Measurements from ENCODE around the gene RPP21.
"Not testable (repeated sequence)": the region's sequence is repeated elsewhere in the genome, so short reads cannot be mapped to it uniquely, and the experiment has no call there.

The RPP21 gene

GRCh38 chr6:30357678-30358540, 13.0 kb downstream of the RPP21 start:
- DNase-seq (ENCODE audit: low read depth), result peak; percentile 18
- peak overlapping the region; percentile 40 for H3K4me3 ChIP-seq (ENCODE audit: low read length)
- peak; percentile 86 for TF ChIP-seq CTCF (conservative IDR thresholded peaks at IDR 0.05; ENCODE audit: low read depth, low read length)

- no peak for TF ChIP-seq CTCF (conservative IDR thresholded peaks at IDR 0.05; ENCODE audit: low read depth, low read length)
- no peak for DNase-seq (ENCODE audit: low read depth)
- no peak overlapping the region for H3K4me3 ChIP-seq (ENCODE audit: low read length)
Observed at GRCh38 chr6:30359276-30359675, 14.3 kb downstream of the RPP21 start.

GRCh38 chr6:30360139-30360538, 15.2 kb downstream of the RPP21 start:
- no peak for TF ChIP-seq CTCF (conservative IDR thresholded peaks at IDR 0.05; ENCODE audit: low read depth, low read length)
- DNase-seq (ENCODE audit: low read depth), result no peak
- H3K4me3 ChIP-seq (ENCODE audit: low read length), result no peak overlapping the region

GRCh38 chr6:30361661-30362060, 16.7 kb downstream of the RPP21 start:
- no peak for TF ChIP-seq CTCF (conservative IDR thresholded peaks at IDR 0.05; ENCODE audit: low read depth, low read length)
- no peak overlapping the region for H3K4me3 ChIP-seq (ENCODE audit: low read length)
- DNase-seq (ENCODE audit: low read depth), result no peak

- no peak overlapping the region for H3K4me3 ChIP-seq (ENCODE audit: low read length)
- no peak for TF ChIP-seq CTCF (conservative IDR thresholded peaks at IDR 0.05; ENCODE audit: low read depth, low read length)
- no peak for DNase-seq (ENCODE audit: low read depth)
Observed at GRCh38 chr6:30363459-30363858, 18.5 kb downstream of the RPP21 start.

GRCh38 chr6:30364591-30364990, 19.6 kb downstream of the RPP21 start:
- no peak for TF ChIP-seq CTCF (conservative IDR thresholded peaks at IDR 0.05; ENCODE audit: low read depth, low read length)
- no peak for DNase-seq (ENCODE audit: low read depth)
- H3K4me3 ChIP-seq (ENCODE audit: low read length), result no peak overlapping the region

GRCh38 chr6:30369280-30369679, 24.3 kb downstream of the RPP21 start:
- H3K4me3 ChIP-seq (ENCODE audit: low read length); DNase-seq (ENCODE audit: low read depth): not testable (repeated sequence)

Data from retinal pigment epithelial cell (primary cell).